Fibroblast of upper back skin (primary cell): Measurements from ENCODE around the gene MINPP1.
"Not testable (repeated sequence)": the region's sequence is repeated elsewhere in the genome, so short reads cannot be mapped to it uniquely, and the experiment has no call there.

ENCODE experiments used
- DNase-seq: peaks from one replicate; pipeline ENCODE4 v3.0.0-alpha.2; 2013

Gene MINPP1

DNA sequence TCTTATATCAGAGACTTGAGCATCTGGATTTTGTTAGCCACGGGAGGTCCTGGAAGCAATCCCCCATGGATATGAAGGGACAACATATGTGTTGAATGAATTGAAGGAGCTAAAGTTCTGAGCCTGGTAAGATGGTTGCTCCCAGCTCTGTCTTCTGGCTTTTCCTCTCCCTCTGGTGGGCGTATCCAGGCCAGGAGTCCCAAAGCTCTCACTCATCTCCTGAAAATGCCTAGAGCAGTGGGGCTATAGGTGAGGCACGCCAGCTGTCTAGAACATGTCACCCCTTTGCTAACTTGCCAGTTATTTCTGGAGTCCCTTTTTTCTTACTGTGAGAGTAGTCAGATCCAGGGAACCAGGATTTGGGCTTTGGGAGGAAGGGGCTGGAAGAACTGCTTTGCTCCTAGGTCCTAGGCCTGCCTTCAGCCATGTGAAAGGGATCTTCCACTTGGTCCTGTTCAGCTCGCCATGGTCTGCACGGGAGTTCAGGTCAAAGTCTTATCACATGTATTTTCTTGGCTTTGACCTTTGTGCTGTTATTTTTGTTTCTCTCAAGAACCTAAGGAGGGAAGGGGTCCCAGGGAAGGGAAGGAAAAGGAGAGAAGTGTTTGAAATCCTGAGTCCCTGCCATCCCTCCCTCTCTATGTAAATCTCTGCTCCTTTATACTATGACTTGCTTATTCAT lies 73.6 kb downstream of the MINPP1 start:
- peak; percentile 24 for DNase-seq

- peak; percentile 27 for DNase-seq
These were observed 74.2 kb downstream of the MINPP1 start for GRCh38 chr10:87578842-87579401.

GRCh38 chr10:87579563-87579962 lies 74.9 kb downstream of the MINPP1 start:
- DNase-seq, result no peak

- DNase-seq, result no peak
These were observed 75.3 kb downstream of the MINPP1 start for GRCh38 chr10:87580016-87580415.

DNA sequence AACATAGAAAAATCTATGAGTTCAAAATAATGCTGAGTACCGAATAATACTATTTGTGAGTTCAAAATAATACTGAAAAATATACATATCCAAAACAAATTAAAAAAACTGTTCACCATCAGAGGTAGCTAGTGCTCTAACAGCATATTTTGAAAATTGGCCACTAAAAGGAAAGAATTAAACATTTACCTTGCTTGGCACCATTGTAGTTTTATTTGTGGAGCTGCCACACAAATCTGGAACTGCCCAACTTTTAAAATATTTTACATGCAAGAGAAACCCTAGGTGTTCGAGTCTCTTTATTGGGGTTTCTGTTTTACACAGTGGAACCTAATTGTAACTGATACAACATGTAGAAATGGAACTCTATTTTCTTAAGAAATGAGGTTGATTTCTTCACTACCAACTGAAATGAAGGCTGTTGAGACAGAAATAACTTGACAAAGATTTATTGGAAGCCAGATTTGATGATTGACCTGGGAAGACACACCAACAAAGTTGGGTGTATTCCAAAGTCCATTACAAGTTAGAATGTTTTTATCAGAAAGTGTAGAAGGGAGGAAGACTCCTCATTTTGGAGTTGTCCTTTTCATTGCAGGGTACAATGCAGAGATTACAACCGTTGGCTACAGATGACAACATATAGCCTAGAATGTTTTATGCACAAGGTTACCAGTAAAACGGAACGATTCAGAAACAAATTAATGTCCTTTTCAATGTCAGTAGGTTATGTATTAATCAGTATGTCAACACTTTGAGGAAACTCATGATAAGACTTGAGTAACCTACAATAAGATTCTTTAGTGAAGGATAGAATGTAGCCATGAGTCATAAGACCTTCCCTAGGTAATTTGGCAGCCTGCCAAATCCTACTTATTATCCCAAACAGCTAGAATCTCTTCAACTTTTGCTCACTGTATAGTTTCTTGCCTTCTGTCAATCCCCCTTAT lies 81.1 kb downstream of the MINPP1 start:
- DNase-seq, result peak; percentile 68

DNA sequence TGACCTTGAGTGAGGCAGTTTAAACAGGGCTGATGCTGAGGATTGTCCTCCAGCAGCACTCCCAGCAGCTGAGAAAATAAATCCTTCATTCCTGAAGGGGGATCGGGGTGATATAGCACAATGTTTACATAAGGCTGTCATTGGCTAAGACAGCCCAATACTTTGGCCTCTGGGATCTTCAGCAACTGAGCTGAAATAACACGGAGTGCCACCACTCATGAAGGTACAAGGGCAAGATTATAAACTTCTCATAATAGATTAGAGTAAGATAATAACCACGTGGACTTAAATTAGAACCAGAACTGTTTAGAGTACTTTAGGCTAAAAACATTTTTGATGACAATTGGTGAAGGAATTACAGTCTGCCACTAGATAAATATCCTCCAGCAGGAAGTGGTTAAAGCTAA lies 85.0 kb downstream of the MINPP1 start:
- peak; percentile 29 for DNase-seq

DNA sequence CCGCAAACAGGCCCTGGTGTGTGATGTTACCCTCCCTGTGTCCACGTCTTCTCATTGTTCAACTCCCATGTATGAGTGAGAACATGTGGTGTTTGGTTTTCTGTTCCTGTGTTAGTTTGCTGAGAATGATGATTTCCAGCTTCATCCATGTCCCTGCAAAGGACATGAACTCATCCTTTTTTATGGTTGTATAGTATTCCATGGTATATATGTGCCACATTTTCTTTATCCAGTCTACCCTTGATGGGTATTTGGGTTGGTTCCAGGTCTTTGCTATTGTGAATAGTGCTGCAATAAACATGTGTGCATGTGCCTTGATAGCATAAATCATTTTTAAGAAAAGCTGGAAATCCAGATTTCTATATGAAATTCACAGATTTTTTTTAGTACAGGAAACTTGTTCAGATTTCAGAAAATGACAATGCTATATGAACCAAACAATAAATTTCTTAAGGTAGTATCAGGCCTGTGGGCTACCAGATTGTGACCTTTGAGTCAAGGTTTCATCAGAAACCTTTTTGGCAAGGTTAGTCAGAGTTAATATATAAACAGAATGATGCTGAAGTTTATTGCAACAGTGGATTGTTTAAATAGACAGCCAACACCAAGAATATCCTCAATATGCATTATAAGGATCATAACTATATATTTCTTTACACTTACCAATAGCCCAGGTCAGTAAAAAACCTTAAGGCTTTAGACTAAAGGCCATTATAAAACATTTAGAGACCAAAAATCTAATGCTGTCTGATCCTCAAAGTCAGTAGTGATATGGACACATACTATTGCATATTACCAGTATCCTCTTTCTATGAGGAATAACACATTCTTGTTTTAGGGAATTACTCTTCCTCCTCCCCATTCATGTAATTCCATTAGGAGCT lies 86.3 kb downstream of the MINPP1 start:
- DNase-seq, result no peak

- DNase-seq, result no peak
These were observed 86.8 kb downstream of the MINPP1 start for GRCh38 chr10:87591589-87591886.

DNA sequence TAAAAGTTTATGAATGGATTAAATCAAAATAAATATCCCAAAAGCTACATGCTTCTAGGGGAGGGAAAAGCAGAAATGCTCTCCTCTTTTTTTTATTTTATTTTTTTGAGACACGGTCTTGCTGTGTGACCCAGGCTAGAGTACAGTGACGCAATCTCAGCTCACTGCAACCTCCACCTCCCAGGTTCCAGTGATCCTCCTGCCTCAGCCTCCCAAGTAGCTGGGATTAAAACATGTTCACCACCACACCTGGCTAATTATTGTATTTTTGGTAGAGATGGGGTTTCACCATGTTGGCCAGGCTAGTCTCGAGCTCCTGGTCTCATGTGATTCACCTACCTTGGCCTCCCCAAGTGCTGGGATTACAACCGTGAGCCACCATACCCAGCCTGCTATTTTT lies 88.2 kb downstream of the MINPP1 start:
- not testable (repeated sequence) for DNase-seq

DNA sequence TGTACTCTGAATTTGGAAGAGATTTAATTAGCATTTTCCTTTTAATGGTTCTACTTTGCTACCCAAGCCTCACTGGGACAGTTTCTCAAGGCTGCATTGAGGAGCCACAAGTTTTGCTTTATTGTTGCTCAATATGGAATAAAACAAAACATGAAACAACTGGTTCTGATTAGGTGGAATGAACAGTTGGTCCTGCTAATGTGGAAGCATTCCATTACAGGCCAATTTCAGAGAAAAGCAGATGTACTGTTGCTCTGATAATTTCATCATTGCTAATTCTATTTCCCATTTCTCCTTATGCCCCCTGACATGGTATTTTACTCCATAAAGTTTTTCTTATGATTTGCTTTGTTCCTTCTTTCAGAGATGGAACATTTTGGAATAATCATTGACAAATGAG lies 89.0 kb downstream of the MINPP1 start:
- DNase-seq, result peak; percentile 34

GRCh38 chr10:87594181-87594580 lies 89.5 kb downstream of the MINPP1 start:
- no peak for DNase-seq

GRCh38 chr10:87594864-87595263 lies 90.2 kb downstream of the MINPP1 start:
- no peak for DNase-seq

DNA sequence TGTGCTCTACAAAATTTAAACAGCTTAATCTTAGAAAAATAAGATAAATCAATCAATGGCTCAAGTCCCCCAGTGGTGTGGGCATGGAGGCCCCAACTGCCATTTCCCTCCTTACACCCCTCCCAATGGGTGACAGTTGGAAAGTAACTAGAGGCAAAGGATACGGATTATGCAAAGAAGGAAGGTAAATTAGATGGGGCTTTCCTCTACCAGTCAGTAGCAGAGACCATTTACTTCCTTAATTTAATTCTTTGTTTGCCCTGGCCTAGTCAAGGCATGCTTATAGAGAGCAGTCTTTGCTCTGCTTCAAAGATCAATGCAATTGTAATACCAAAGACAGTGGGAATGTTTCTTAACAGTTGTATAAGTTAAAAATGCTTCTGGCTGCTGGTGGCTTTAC lies 91.7 kb downstream of the MINPP1 start:
- no peak for DNase-seq

- no peak for DNase-seq
These were observed 94.0 kb downstream of the MINPP1 start for GRCh38 chr10:87598700-87599099.

DNA sequence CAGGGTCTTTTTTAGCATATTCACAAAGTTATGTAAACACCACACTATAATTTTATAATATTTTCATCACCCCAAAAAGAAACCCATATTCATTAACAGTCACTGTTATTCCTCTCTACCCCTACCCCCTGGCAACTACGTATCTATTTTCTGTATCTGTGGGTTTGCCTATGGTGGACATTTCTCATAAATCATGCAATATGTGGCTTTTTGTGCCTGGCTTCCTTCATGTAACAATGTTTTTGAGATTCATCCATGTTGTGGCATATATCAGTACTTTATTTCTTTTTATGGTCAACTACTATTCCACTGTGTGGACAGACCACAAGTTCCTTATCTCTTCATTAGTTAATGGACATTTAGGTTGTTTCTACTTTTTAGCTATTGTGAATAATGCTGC lies 95.9 kb downstream of the MINPP1 start:
- no peak for DNase-seq
